AG10803 (cell line): ENCODE measurements around the gene RASAL1.

Experiments
- DNase-seq: peaks from one replicate; pipeline ENCODE4 v3.0.0; 2010; ENCODE audit warnings: low read depth
- H3K4me3 ChIP-seq: 2 replicates; pipeline ENCODE4 v1.5.1; 2011; ENCODE audit warnings: mild to moderate bottlenecking, low read length, control low read depth
- CTCF ChIP-seq: conservative IDR thresholded peaks from 2 replicates; pipeline ENCODE4 v1.5.1; 2011; ENCODE audit warnings: mild to moderate bottlenecking, low read length, control low read depth, inconsistent platforms

RASAL1 gene

GRCh38 chr12:113077057-113077858, 58.3 kb downstream of the RASAL1 start:
- TF ChIP-seq CTCF: no peak
- no peak for DNase-seq
- H3K4me3 ChIP-seq: no peak overlapping the region

- DNase-seq: no peak
- no peak overlapping the region for H3K4me3 ChIP-seq
- no peak for TF ChIP-seq CTCF
Measured at GRCh38 chr12:113075137-113075683, 60.4 kb downstream of the RASAL1 start.

GRCh38 chr12:113073586-113073985, 62.0 kb downstream of the RASAL1 start:
- DNase-seq: no peak
- H3K4me3 ChIP-seq: no peak overlapping the region
- no peak for TF ChIP-seq CTCF

- no peak overlapping the region for H3K4me3 ChIP-seq
- no peak for DNase-seq
- no peak for TF ChIP-seq CTCF
Measured at GRCh38 chr12:113072136-113072535, 63.4 kb downstream of the RASAL1 start.

- H3K4me3 ChIP-seq: no peak overlapping the region
- no peak for DNase-seq
- TF ChIP-seq CTCF: no peak
Measured at GRCh38 chr12:113071135-113072112, 64.1 kb downstream of the RASAL1 start.

- no peak for DNase-seq
Measured at GRCh38 chr12:113070117-113070906, 65.2 kb downstream of the RASAL1 start.

More at GRCh38 chr12:113070117-113070906, 65.2 kb downstream of the RASAL1 start:
- H3K4me3 ChIP-seq: no peak overlapping the region
- no peak for TF ChIP-seq CTCF
